OCI-LY7 (cell line): Measurements from ENCODE around the gene SLAMF1.

Source experiments
- CTCF ChIP-seq: fragments of 200-600 bp; sonication (generic); conservative IDR thresholded peaks from 2 replicates; pipeline ENCODE4 v1.5.1; 2014; ENCODE audit warnings: mild to moderate bottlenecking, antibody characterized with exemption, low read length, moderate library complexity, mixed read lengths
- EZH2phosphoT487 ChIP-seq: fragments of 200-600 bp; sonication (generic); IDR thresholded peaks from 2 replicates; pipeline ENCODE4 v1.6.1; 2018; ENCODE audit warnings: low read depth, borderline replicate concordance, mild to moderate bottlenecking, mixed run types, antibody characterized with exemption, low read length, moderate library complexity, mixed read lengths

- TF ChIP-seq CTCF (no peak), EZH2phosphoT487 (no peak)
Measured at GRCh38 chr1:160576884-160577283, 70.0 kb downstream of the SLAMF1 start.
